IMR-90 (cell line): Measurements from ENCODE around the gene CCDC88C. TPM values are rescaled to one million over a fixed set of nuclear protein-coding genes. Genes with fewer than 3 reads are reported as not detected.

ENCODE experiments used
- ATAC-seq: fragments of 200-7000 bp; cut with Tn5 transposase; 2 replicates; pipeline ENCODE4 v1.9.1; 2020; ENCODE audit warnings: low read depth, mild to moderate bottlenecking, moderate library complexity
- BruUV-seq: library from RNA; stranded (reverse); fragments of 400-500 nt; replicated peaks from 2 replicates; lab custom pipeline; 2021; lab: Mats Ljungman, UMichigan
- CTCF ChIA-PET: fragments of 300-600 bp; formaldehyde crosslinking; extraction: SDS; loops from one replicate; lab custom pipeline; 2021; ENCODE audit warnings: antibody characterized with exemption; lab: Yijun Ruan, JAX
- POLR2A ChIA-PET: fragments of 300-600 bp; sonication (Branson Sonifier 250); formaldehyde crosslinking; loops from one replicate; lab custom pipeline; 2022; ENCODE audit warnings: antibody characterized with exemption; ENCODE audit not compliant: unreplicated experiment; lab: Charles Lee
- DNase-seq: peaks from one replicate; pipeline ENCODE4 v3.0.0; 2013
- H2AFZ ChIP-seq: replicated peaks from 2 replicates; pipeline ENCODE3; 2013; ENCODE audit warnings: low read length, mild to moderate bottlenecking; ENCODE audit not compliant: poor library complexity
- H2AK5ac ChIP-seq: 2 replicates; pipeline ENCODE4 v1.6.1; 2013; ENCODE audit warnings: low read depth, low read length, inconsistent platforms
- H2AK9ac ChIP-seq: replicated peaks from 2 replicates; pipeline ENCODE3; 2013; ENCODE audit warnings: mild to moderate bottlenecking, low read depth, low read length, moderate library complexity; ENCODE audit not compliant: poor library complexity
- H2BK120ac ChIP-seq: 2 replicates; pipeline ENCODE4 v1.6.1; 2013; ENCODE audit warnings: low read depth, low read length, inconsistent platforms
- H2BK15ac ChIP-seq: 3 replicates; pipeline ENCODE4 v1.6.1; 2013; ENCODE audit warnings: low read depth, low read length, inconsistent platforms
- H2BK20ac ChIP-seq: 2 replicates; pipeline ENCODE4 v1.6.1; 2013; ENCODE audit warnings: low read depth, mild to moderate bottlenecking, inconsistent platforms, low read length, moderate library complexity
- H2BK5ac ChIP-seq: 2 replicates; pipeline ENCODE4 v1.6.1; 2013; ENCODE audit warnings: mild to moderate bottlenecking, low read depth, low read length, inconsistent platforms; ENCODE audit not compliant: poor library complexity, severe bottlenecking
- H3K14ac ChIP-seq: replicated peaks from 2 replicates; pipeline ENCODE4 v1.6.1; 2013; ENCODE audit warnings: low read depth, low read length, inconsistent platforms
- H3K18ac ChIP-seq: 2 replicates; pipeline ENCODE4 v1.6.1; 2013; ENCODE audit warnings: low read depth, low read length, control low read depth
- H3K23ac ChIP-seq: 2 replicates; pipeline ENCODE4 v1.6.1; 2013; ENCODE audit warnings: low read depth, low read length, inconsistent platforms
- H3K27ac ChIP-seq: 2 replicates; pipeline ENCODE4 v1.5.1; 2013; ENCODE audit warnings: mild to moderate bottlenecking, control low read depth, low read length; ENCODE audit not compliant: insufficient read depth
- H3K27me3 ChIP-seq: 2 replicates; pipeline ENCODE4 v1.6.1; 2013; ENCODE audit warnings: low read length; ENCODE audit not compliant: control insufficient read depth, insufficient read depth
- H3K36me3 ChIP-seq: 2 replicates; pipeline ENCODE4 v1.6.1; 2013; ENCODE audit warnings: low read length, mixed read lengths; ENCODE audit not compliant: control insufficient read depth, insufficient read depth
- H3K4ac ChIP-seq: 2 replicates; pipeline ENCODE4 v1.6.1; 2013; ENCODE audit warnings: low read depth, low read length, inconsistent platforms
- H3K4me1 ChIP-seq: 2 replicates; pipeline ENCODE4 v1.6.1; 2013; ENCODE audit warnings: low read length, mixed read lengths; ENCODE audit not compliant: control insufficient read depth, insufficient read depth
- H3K4me2 ChIP-seq: 2 replicates; pipeline ENCODE4 v1.6.1; 2013; ENCODE audit warnings: low read depth, mild to moderate bottlenecking, control low read depth, low read length, moderate library complexity
- H3K4me3 ChIP-seq: 2 replicates; pipeline ENCODE4 v1.5.1; 2013; ENCODE audit warnings: low read depth, mild to moderate bottlenecking, control low read depth, low read length, moderate library complexity; ENCODE audit not compliant: insufficient read depth
- H3K56ac ChIP-seq: 2 replicates; pipeline ENCODE4 v1.6.1; 2013; ENCODE audit warnings: low read length, inconsistent platforms; ENCODE audit not compliant: insufficient read depth; ENCODE audit errors: extremely low read depth
- H3K79me1 ChIP-seq, 2 experiments: 2 replicates each; pipeline ENCODE4 v1.6.1; 2013; ENCODE audit warnings: low read length in 2 of 2, inconsistent platforms in 1 of 2, low read depth in 1 of 2
- H3K9ac ChIP-seq: 2 replicates; pipeline ENCODE4 v1.6.1; 2013; ENCODE audit warnings: low read depth, low read length, control low read depth
- H3K9me1 ChIP-seq: 2 replicates; pipeline ENCODE4 v1.6.1; 2013; ENCODE audit warnings: low read length, inconsistent platforms; ENCODE audit not compliant: insufficient read depth
- H3K9me3 ChIP-seq: 2 replicates; pipeline ENCODE4 v1.6.1; 2013; ENCODE audit warnings: low read length; ENCODE audit not compliant: control insufficient read depth, insufficient read depth
- H4K20me1 ChIP-seq: 2 replicates; pipeline ENCODE4 v1.6.1; 2013; ENCODE audit warnings: low read length, inconsistent platforms; ENCODE audit not compliant: insufficient read depth
- H4K5ac ChIP-seq: 2 replicates; pipeline ENCODE4 v1.6.1; 2013; ENCODE audit warnings: mild to moderate bottlenecking, low read depth, low read length, control low read depth
- H4K8ac ChIP-seq, 2 experiments: 2 replicates each; pipeline ENCODE4 v1.6.1; 2013; ENCODE audit warnings: low read depth in 2 of 2, low read length in 2 of 2, control low read depth in 1 of 2, inconsistent platforms in 1 of 2
- H4K91ac ChIP-seq: 2 replicates; pipeline ENCODE4 v1.6.1; 2013; ENCODE audit warnings: low read depth, low read length, inconsistent platforms; ENCODE audit not compliant: insufficient read depth
- BHLHE40 ChIP-seq: fragments of 150-350 bp; IDR thresholded peaks from 2 replicates; pipeline ENCODE4 v1.6.1; 2016; ENCODE audit warnings: mild to moderate bottlenecking, low read depth, low read length
- CEBPB ChIP-seq: IDR thresholded peaks from 2 replicates; pipeline ENCODE4 v1.6.1; 2012; ENCODE audit warnings: low read depth, low read length, improper control_type of control experiment
- CHD1 ChIP-seq: IDR thresholded peaks from 2 replicates; pipeline ENCODE4 v1.6.1; 2012; ENCODE audit warnings: low read depth, low read length, improper control_type of control experiment
- FOS ChIP-seq: fragments of 150-350 bp; IDR thresholded peaks from 2 replicates; pipeline ENCODE4 v1.6.1; 2016; ENCODE audit warnings: low read depth, low read length
- MAFK ChIP-seq: IDR thresholded peaks from 2 replicates; pipeline ENCODE4 v1.6.1; 2012; ENCODE audit warnings: low read depth, low read length, improper control_type of control experiment
- MAZ ChIP-seq: IDR thresholded peaks from 2 replicates; pipeline ENCODE4 v1.6.1; 2012; ENCODE audit warnings: low read depth, mild to moderate bottlenecking, low read length, improper control_type of control experiment, moderate library complexity, borderline replicate concordance
- MXI1 ChIP-seq: IDR thresholded peaks from 2 replicates; pipeline ENCODE4 v1.6.1; 2012; ENCODE audit warnings: low read depth, mild to moderate bottlenecking, low read length, moderate library complexity, borderline replicate concordance
- NFE2L2 ChIP-seq: fragments of 150-350 bp; IDR thresholded peaks from 2 replicates; pipeline ENCODE4 v1.6.1; 2016; ENCODE audit warnings: low read depth, mild to moderate bottlenecking, low read length
- POLR2A ChIP-seq: IDR thresholded peaks from 2 replicates; pipeline ENCODE4 v1.6.1; 2012; ENCODE audit warnings: mild to moderate bottlenecking, low read depth, low read length
- RAD21 ChIP-seq: IDR thresholded peaks from 2 replicates; pipeline ENCODE4 v1.6.1; 2012; ENCODE audit warnings: low read length, improper control_type of control experiment
- RCOR1 ChIP-seq: IDR thresholded peaks from 2 replicates; pipeline ENCODE4 v1.6.1; 2012; ENCODE audit warnings: mild to moderate bottlenecking, low read length, improper control_type of control experiment; ENCODE audit not compliant: insufficient replicate concordance
- RFX5 ChIP-seq: IDR thresholded peaks from 2 replicates; pipeline ENCODE4 v1.8.0; 2012; ENCODE audit warnings: low read depth, mild to moderate bottlenecking, low read length, moderate library complexity
- SMC3 ChIP-seq: fragments of 150-350 bp; IDR thresholded peaks from 2 replicates; pipeline ENCODE4 v1.6.1; 2016; ENCODE audit warnings: low read depth, mild to moderate bottlenecking, antibody characterized with exemption, low read length, moderate library complexity
- WGBS, 2 experiments: methylation state at CpG; one replicate each; pipeline versions ENCODE4 v1.1.5 to v1.1.7; 2013; ENCODE audit warnings: missing lambda C conversion rate in 2 of 2; ENCODE audit not compliant: insufficient read length in 1 of 2; ENCODE audit errors: extremely low coverage in 2 of 2; 5-methylcytosine and 5-hydroxymethylcytosine counted together
- dilution Hi-C: fragments of 300-500 bp; cut with HindIII; formaldehyde crosslinking; loops from one replicate; pipeline ENCODE4 v1.14.3; 2018; ENCODE audit warnings: low sequenced_read_pairs; ENCODE audit not compliant: unreplicated experiment
- in situ Hi-C: fragments of 300-500 bp; cut with MboI; formaldehyde crosslinking; loops from 3 replicates; pipeline ENCODE4 v1.14.3; 2019; ENCODE audit warnings: low sequenced_read_pairs, inconsistent platforms, mixed read lengths
- intact Hi-C: fragments of 100-400 bp; cut with micrococcal nuclease; formaldehyde crosslinking; loops from 2 replicates; pipeline ENCODE4 v1.10.0; 2022
- polyA plus RNA-seq, 3 experiments: library from polyadenylated mRNA; depleted of rRNA; stranded (reverse); fragments of >200 nt; gene quantifications; 2 replicates each; pipeline ENCODE4 v1.2.3, GENCODE V29; 2012; ENCODE audit warnings: low replicate concordance in 1 of 3
- total RNA-seq: library from RNA; depleted of rRNA; stranded (reverse); fragments of >200 nt; gene quantifications from 2 replicates; pipeline ENCODE4 v1.2.3, GENCODE V29; 2012
- TF ChIP-seq, protein P1 (sequence below): fragments of 150-350 bp; IDR thresholded peaks from 2 replicates; pipeline ENCODE4 v1.6.1; 2017; ENCODE audit warnings: mild to moderate bottlenecking, antibody characterized with exemption, low read length, low read depth
- TF ChIP-seq, protein P2 (sequence below): conservative IDR thresholded peaks from 2 replicates; pipeline ENCODE4 v1.5.1; 2012; ENCODE audit warnings: mild to moderate bottlenecking, low read depth, low read length, improper control_type of control experiment

Gene CCDC88C
- total and polyA plus RNA-seq, 2 of the 4 experiments (the other 2 are of a cell fraction): 0.17 to 0.18 TPM

GRCh38 chr14:91390165-91390778 lies 27.3 kb downstream of the CCDC88C start:
- Histone ChIP-seq H2BK120ac (no peak overlapping the region), H4K20me1 (no peaks in the 10 kb centered on the region), H2AFZ (no peak overlapping the region), H2AK9ac (no peak overlapping the region), H3K18ac (no peak overlapping the region), H3K79me1 (no peaks in the 10 kb centered on the region), H4K8ac (no peak overlapping the region), H3K36me3 (no peaks in the 10 kb centered on the region), H3K27ac (no peak overlapping the region), H3K4ac (no peak overlapping the region), H3K4me3 (no peak overlapping the region), H2AK5ac (no peak overlapping the region), H3K9ac (no peak overlapping the region), H3K27me3 (peaks cover 14% of the 10 kb centered on the region), H4K5ac (no peak overlapping the region), H3K56ac (no peak overlapping the region), H3K9me3 (no peaks in the 10 kb centered on the region), H3K14ac (no peak overlapping the region), H2BK15ac (no peak overlapping the region), H3K4me2 (no peak overlapping the region), H2BK20ac (no peak overlapping the region), H4K91ac (no peak overlapping the region), H3K4me1 (peaks cover 2% of the 10 kb centered on the region; the same call in 1 of the 2 replicates), H3K23ac (no peak overlapping the region), H3K9me1 (no peaks in the 10 kb centered on the region), H2BK5ac (no peak overlapping the region)
- no peak for TF ChIP-seq NFE2L2
- no peak for TF ChIP-seq MAFK
- TF ChIP-seq RCOR1: no peak
- no peak for TF ChIP-seq RFX5
- TF ChIP-seq RAD21: no peak
- no peak for TF ChIP-seq MAZ
- no peak for TF ChIP-seq POLR2A
- TF ChIP-seq, protein P1, sequence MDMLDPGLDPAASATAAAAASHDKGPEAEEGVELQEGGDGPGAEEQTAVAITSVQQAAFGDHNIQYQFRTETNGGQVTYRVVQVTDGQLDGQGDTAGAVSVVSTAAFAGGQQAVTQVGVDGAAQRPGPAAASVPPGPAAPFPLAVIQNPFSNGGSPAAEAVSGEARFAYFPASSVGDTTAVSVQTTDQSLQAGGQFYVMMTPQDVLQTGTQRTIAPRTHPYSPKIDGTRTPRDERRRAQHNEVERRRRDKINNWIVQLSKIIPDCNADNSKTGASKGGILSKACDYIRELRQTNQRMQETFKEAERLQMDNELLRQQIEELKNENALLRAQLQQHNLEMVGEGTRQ: no peak
- no peak for TF ChIP-seq SMC3
- TF ChIP-seq MXI1: no peak
- TF ChIP-seq, protein P2, sequence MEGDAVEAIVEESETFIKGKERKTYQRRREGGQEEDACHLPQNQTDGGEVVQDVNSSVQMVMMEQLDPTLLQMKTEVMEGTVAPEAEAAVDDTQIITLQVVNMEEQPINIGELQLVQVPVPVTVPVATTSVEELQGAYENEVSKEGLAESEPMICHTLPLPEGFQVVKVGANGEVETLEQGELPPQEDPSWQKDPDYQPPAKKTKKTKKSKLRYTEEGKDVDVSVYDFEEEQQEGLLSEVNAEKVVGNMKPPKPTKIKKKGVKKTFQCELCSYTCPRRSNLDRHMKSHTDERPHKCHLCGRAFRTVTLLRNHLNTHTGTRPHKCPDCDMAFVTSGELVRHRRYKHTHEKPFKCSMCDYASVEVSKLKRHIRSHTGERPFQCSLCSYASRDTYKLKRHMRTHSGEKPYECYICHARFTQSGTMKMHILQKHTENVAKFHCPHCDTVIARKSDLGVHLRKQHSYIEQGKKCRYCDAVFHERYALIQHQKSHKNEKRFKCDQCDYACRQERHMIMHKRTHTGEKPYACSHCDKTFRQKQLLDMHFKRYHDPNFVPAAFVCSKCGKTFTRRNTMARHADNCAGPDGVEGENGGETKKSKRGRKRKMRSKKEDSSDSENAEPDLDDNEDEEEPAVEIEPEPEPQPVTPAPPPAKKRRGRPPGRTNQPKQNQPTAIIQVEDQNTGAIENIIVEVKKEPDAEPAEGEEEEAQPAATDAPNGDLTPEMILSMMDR: no peak
- TF ChIP-seq CEBPB: no peak
- TF ChIP-seq BHLHE40: no peak
- TF ChIP-seq FOS: no peak
- no peak for TF ChIP-seq CHD1
- BruUV-seq: no TSS peak
- CTCF ChIA-PET: no interaction called here
- in situ Hi-C loops (no loop called here), intact Hi-C loops (no loop called here), dilution Hi-C loops (no loop called here)
- no peak for ATAC-seq
- 50% methylated on average over 2 of the region's 12 CpGs; no CpG with 5 or more reads in 1 of the 2 experiments for WGBS, 2 experiments
- POLR2A ChIA-PET: no interaction called here
- no peak for DNase-seq
